Measurements from ENCODE around the gene TPM2.
"Not testable (repeated sequence)": the region's sequence is repeated elsewhere in the genome, so short reads cannot be mapped to it uniquely, and the experiment has no call there.

The TPM2 gene

GRCh38 chr9:35639225-35639624 is 50.5 kb downstream of the TPM2 start:
- DNase-seq (ENCODE audit: low spot score in 2 of 2); H3K4me1 ChIP-seq; in situ Hi-C loops (cut with MboI; ENCODE audit: low sequenced_read_pairs); H3K27me3 ChIP-seq (ENCODE audit: low read depth); H3K4me3 ChIP-seq; H3K36me3 ChIP-seq (replicated peaks); H3K9me3 ChIP-seq: not testable (repeated sequence)

- H3K4me1 ChIP-seq; in situ Hi-C loops (cut with MboI; ENCODE audit: low sequenced_read_pairs); H3K36me3 ChIP-seq (replicated peaks); DNase-seq (ENCODE audit: low spot score in 2 of 2); H3K9me3 ChIP-seq; H3K27me3 ChIP-seq (ENCODE audit: low read depth); H3K4me3 ChIP-seq: not testable (repeated sequence)
Measured at GRCh38 chr9:35638751-35639150, 51.0 kb downstream of the TPM2 start.

GRCh38 chr9:35637427-35637955 is 52.2 kb downstream of the TPM2 start:
- in situ Hi-C loops (cut with MboI; ENCODE audit: low sequenced_read_pairs); H3K27me3 ChIP-seq (ENCODE audit: low read depth); H3K4me1 ChIP-seq; H3K4me3 ChIP-seq; H3K36me3 ChIP-seq (replicated peaks); H3K9me3 ChIP-seq; DNase-seq (ENCODE audit: low spot score in 2 of 2): not testable (repeated sequence)

- H3K27me3 ChIP-seq (ENCODE audit: low read depth); H3K4me1 ChIP-seq; H3K36me3 ChIP-seq (replicated peaks); H3K4me3 ChIP-seq; DNase-seq (ENCODE audit: low spot score in 2 of 2); H3K9me3 ChIP-seq; in situ Hi-C loops (cut with MboI; ENCODE audit: low sequenced_read_pairs): not testable (repeated sequence)
Measured at GRCh38 chr9:35636877-35637246, 52.9 kb downstream of the TPM2 start.

- Histone ChIP-seq H3K4me3 (no peak overlapping the region), H3K36me3 (replicated peaks) (no peaks in the 10 kb centered on the region), H3K27me3 (ENCODE audit: low read depth) (no peaks in the 10 kb centered on the region), H3K9me3 (no peaks in the 10 kb centered on the region), H3K4me1 (no peaks in the 10 kb centered on the region)
- DNase-seq (ENCODE audit: low spot score in 2 of 2): no peak
- in situ Hi-C loops (cut with MboI; ENCODE audit: low sequenced_read_pairs): no loop called here
Measured at GRCh38 chr9:35636135-35636876, 53.4 kb downstream of the TPM2 start.

- no peaks in the 10 kb centered on the region; the same call in 1 of the 2 replicates for H3K4me1 ChIP-seq
- no peak for DNase-seq (ENCODE audit: low spot score in 2 of 2)
- H3K36me3 ChIP-seq (replicated peaks): no peaks in the 10 kb centered on the region
- no peak overlapping the region for H3K4me3 ChIP-seq
- in situ Hi-C loops (cut with MboI; ENCODE audit: low sequenced_read_pairs): no loop called here
- no peaks in the 10 kb centered on the region for H3K27me3 ChIP-seq (ENCODE audit: low read depth)
- no peaks in the 10 kb centered on the region for H3K9me3 ChIP-seq
Measured at GRCh38 chr9:35635730-35636129, 54.0 kb downstream of the TPM2 start.

Measured in HAP-1 (cell line).